AG09309 (cell line): ENCODE measurements around the gene MPLKIP.

Experiments
- DNase-seq: peaks from one replicate; pipeline ENCODE4 v3.0.0-alpha.2; 2010; ENCODE audit warnings: low read depth
- H3K4me3 ChIP-seq: 2 replicates; pipeline ENCODE4 v1.5.1; 2011; ENCODE audit warnings: mild to moderate bottlenecking, low read depth, low read length, moderate library complexity; ENCODE audit not compliant: control insufficient read depth
- TF ChIP-seq, protein P1 (sequence below): IDR thresholded peaks from 2 replicates; pipeline ENCODE4 v1.5.1; 2011; ENCODE audit warnings: mild to moderate bottlenecking, low read depth, low read length, inconsistent platforms; ENCODE audit not compliant: insufficient read depth, control insufficient read depth; ENCODE audit errors: missing control alignments

MPLKIP gene

DNA sequence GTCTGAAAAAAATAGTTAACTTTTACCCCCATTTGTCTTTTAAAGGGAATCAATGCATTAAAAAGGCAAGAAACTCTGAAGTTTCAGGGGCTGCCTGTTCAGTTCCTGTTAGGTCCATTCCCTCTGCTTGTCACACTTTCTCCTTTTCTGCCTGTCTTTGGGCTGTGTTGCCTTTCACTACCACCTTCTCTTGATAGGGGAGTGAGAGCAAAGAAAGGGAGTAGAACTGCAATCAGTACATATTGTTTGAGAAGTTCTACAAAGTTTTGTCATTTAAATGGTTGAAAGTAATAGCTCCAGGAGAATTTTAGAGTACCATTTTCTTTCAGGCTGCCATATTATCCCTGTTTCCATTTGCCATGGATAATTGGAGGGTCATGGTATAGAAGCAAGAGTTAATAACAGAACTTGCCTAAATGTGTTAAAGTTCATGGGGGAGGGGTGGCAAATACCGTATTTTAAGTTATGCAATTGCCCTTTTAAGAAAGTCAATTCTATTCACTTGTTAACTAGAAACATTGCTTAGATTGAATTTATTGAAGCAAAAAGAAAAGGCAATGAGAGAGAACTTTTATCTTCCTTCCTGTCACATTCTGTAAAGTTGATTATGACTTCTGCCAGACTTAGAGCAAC is 38.6 kb downstream of the MPLKIP start:
- H3K4me3 ChIP-seq = no peak overlapping the region
- DNase-seq = no peak
- TF ChIP-seq, protein P1, sequence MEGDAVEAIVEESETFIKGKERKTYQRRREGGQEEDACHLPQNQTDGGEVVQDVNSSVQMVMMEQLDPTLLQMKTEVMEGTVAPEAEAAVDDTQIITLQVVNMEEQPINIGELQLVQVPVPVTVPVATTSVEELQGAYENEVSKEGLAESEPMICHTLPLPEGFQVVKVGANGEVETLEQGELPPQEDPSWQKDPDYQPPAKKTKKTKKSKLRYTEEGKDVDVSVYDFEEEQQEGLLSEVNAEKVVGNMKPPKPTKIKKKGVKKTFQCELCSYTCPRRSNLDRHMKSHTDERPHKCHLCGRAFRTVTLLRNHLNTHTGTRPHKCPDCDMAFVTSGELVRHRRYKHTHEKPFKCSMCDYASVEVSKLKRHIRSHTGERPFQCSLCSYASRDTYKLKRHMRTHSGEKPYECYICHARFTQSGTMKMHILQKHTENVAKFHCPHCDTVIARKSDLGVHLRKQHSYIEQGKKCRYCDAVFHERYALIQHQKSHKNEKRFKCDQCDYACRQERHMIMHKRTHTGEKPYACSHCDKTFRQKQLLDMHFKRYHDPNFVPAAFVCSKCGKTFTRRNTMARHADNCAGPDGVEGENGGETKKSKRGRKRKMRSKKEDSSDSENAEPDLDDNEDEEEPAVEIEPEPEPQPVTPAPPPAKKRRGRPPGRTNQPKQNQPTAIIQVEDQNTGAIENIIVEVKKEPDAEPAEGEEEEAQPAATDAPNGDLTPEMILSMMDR = no peak

DNA sequence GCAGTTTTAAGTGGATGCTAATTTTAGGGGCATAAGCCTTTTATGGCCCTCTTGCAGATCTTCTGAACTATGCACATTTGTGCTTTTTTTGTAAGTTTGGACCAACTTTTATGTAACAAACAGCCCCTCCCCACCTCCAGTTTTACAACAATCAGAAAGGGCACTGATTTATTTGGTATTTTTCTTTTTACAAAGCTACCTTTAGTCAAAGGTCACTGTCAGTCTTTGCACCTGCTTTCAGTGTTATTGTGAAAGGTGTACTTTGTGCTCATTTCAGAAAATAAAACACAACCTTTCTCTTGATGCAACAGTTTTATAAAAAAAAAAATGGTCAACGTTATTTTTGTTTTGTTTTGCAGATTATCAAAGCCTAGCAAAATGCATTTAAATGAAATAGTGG is 39.2 kb downstream of the MPLKIP start:
- TF ChIP-seq, protein P1 = no peak
- DNase-seq = no peak
- no peak overlapping the region for H3K4me3 ChIP-seq

DNA sequence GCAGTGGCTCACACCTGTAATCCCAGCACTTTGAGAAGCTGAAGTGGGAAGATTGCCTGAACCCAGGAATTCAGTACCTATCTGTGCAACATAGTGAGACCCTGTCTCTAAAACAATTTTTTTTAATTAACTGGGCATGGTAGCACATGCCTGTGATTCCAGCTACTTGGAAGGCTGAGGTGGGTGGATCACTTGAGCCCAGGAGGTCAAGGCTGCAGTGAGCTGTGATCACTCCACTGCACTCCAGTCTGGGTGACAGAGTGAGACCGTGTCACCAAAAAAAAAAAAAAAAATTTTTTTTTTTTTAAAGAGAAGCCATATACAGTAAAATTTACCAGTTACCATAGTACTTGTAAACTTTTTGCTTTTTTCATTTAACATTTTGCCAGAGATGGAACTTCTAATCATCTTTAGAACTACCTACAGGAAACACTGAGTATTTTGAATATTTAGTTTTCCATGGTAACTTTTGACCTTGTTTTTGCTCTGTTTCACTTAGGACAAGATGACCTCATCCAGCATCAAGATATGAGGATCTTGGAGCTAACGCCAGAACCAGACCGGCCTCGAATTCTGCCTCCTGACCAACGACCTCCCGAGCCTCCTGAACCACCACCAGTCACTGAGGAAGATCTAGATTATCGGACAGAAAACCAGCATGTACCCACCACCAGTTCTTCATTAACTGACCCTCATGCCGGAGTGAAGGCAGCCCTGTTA is 40.6 kb downstream of the MPLKIP start:
- H3K4me3 ChIP-seq = no peak overlapping the region
- no peak for DNase-seq
- TF ChIP-seq, protein P1 = no peak

DNA sequence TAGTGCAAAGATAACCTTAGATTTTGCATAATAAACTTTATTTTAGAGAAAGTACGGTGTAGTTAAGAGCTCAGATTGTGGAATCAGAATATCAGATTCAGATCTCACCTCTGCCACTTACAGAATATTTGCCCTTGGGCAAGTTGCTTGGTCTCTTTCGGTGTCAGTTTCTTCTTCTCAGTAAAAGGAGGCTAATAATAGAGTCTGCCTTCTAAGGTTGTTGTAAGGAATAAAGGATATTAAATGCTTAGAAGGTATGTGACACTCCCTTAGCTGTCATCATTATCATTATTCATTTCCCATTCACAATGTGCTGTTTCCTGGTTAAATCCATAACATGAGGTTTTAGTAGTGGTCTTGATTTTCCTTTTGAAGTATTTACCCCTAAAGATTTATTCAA is 42.2 kb downstream of the MPLKIP start:
- DNase-seq = no peak
- TF ChIP-seq, protein P1 = no peak
- no peak overlapping the region for H3K4me3 ChIP-seq

DNA sequence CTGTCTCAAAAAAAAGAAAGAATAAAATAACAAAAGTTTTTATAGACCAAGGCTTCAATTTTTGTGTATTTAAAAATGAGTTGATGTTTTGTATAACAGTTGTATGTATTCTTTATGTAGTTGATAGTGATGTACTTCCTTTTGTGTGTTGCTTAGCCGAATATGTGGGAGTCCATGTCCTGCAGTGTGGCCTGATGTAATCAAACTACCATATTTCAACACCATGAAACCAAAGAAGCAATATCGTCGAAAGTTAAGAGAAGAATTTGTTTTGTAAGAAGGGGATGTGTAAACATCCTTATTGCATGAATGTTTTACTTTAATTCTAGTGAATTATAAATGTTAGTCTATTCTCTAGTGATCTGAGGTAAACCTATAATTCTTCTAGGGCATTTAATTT is 56.6 kb downstream of the MPLKIP start:
- peak; percentile 33 for DNase-seq
- TF ChIP-seq, protein P1 = no peak
- no peak overlapping the region for H3K4me3 ChIP-seq
